Astrocyte (in vitro differentiated cells and primary cell): ENCODE results near the gene SFTPB. TPM values are rescaled to one million over a fixed set of nuclear protein-coding genes. Genes with fewer than 3 reads are reported as not detected.

ENCODE experiments used
- DNase-seq: peaks from one replicate; pipeline ENCODE4 v3.0.0-alpha.2; 2010; ENCODE audit warnings: low read depth
- FAIRE-seq: peaks from 2 replicates; lab custom pipeline; 2011; peaks lifted over from hg19 to GRCh38; lab: Jason Lieb, UNC
- H2AFZ ChIP-seq: 2 replicates; pipeline ENCODE4 v1.6.0; 2012; ENCODE audit warnings: low read depth, low read length, inconsistent platforms
- H3K27ac ChIP-seq: 2 replicates; pipeline ENCODE4 v1.5.1; 2011; ENCODE audit warnings: low read depth, low read length, inconsistent platforms
- H3K27me3 ChIP-seq: 2 replicates; pipeline ENCODE4 v1.6.0; 2011; ENCODE audit warnings: low read length, inconsistent platforms; ENCODE audit not compliant: insufficient read depth
- H3K36me3 ChIP-seq: 2 replicates; pipeline ENCODE4 v1.5.1; 2011; ENCODE audit warnings: low read length, inconsistent platforms; ENCODE audit not compliant: insufficient read depth
- H3K4me1 ChIP-seq: 2 replicates; pipeline ENCODE4 v1.5.1; 2011; ENCODE audit warnings: low read length, inconsistent platforms; ENCODE audit not compliant: insufficient read depth
- H3K4me2 ChIP-seq: 2 replicates; pipeline ENCODE4 v1.6.0; 2012; ENCODE audit warnings: low read length, inconsistent platforms
- H3K4me3 ChIP-seq: 2 replicates; pipeline ENCODE4 v1.5.1; 2011; ENCODE audit warnings: low read depth, mild to moderate bottlenecking, low read length, inconsistent platforms; ENCODE audit not compliant: insufficient read depth
- H3K79me2 ChIP-seq: 2 replicates; pipeline ENCODE4 v1.6.0; 2012; ENCODE audit warnings: mild to moderate bottlenecking, low read length, inconsistent platforms; ENCODE audit not compliant: insufficient read depth
- H3K9ac ChIP-seq: 2 replicates; pipeline ENCODE4 v1.6.0; 2012; ENCODE audit warnings: mild to moderate bottlenecking, low read length, inconsistent platforms
- H3K9me3 ChIP-seq: 2 replicates; pipeline ENCODE4 v1.5.1; 2012; ENCODE audit warnings: low read depth, mild to moderate bottlenecking, low read length, inconsistent platforms; ENCODE audit not compliant: insufficient read depth
- H4K20me1 ChIP-seq: 2 replicates; pipeline ENCODE4 v1.6.0; 2012; ENCODE audit warnings: low read length, inconsistent platforms; ENCODE audit not compliant: insufficient read depth
- H3K27ac Mint-ChIP-seq: one replicate; pipeline ENCODE4 v1.8.0; 2021; ENCODE audit warnings: mild to moderate bottlenecking, mixed read lengths; ENCODE audit not compliant: unreplicated experiment
- H3K27me3 Mint-ChIP-seq: one replicate; pipeline ENCODE4 v1.8.0; 2021; ENCODE audit warnings: low read depth, mixed read lengths; ENCODE audit not compliant: unreplicated experiment
- H3K36me3 Mint-ChIP-seq: one replicate; pipeline ENCODE4 v1.8.0; 2021; ENCODE audit warnings: low read depth, mixed read lengths; ENCODE audit not compliant: unreplicated experiment
- H3K4me1 Mint-ChIP-seq: one replicate; pipeline ENCODE4 v1.8.0; 2021; ENCODE audit warnings: low read depth, mixed read lengths; ENCODE audit not compliant: unreplicated experiment
- H3K4me3 Mint-ChIP-seq: one replicate; pipeline ENCODE4 v1.8.0; 2021; ENCODE audit warnings: mild to moderate bottlenecking, moderate library complexity, mixed read lengths; ENCODE audit not compliant: unreplicated experiment
- H3K9me3 Mint-ChIP-seq: one replicate; pipeline ENCODE4 v1.8.0; 2021; ENCODE audit warnings: mild to moderate bottlenecking, mixed read lengths; ENCODE audit not compliant: unreplicated experiment
- EZH2 ChIP-seq: IDR thresholded peaks from 2 replicates; pipeline ENCODE4 v1.6.1; 2012; ENCODE audit warnings: mild to moderate bottlenecking, low read length, inconsistent platforms; ENCODE audit not compliant: insufficient read depth
- total RNA-seq: library from RNA; stranded (reverse); gene quantifications from 2 replicates; pipeline ENCODE4 v1.2.1, GENCODE V29; 2021
- TF ChIP-seq, protein P1 (sequence below): IDR thresholded peaks from 2 replicates; pipeline ENCODE4 v1.5.1; 2011; ENCODE audit warnings: low read depth, mild to moderate bottlenecking, inconsistent platforms, low read length, moderate library complexity; ENCODE audit not compliant: insufficient read depth

SFTPB gene
- total RNA-seq, 1 donor from 2014 or later: not detected

GRCh38 chr2:85711578-85712060 lies 43.6 kb upstream of the SFTPB start:
- H3K4me2 ChIP-seq: no peak overlapping the region
- no peaks in the 10 kb centered on the region for H3K79me2 ChIP-seq
- Mint-ChIP-seq H3K4me1 (peaks cover 9% of the 10 kb centered on the region), H3K4me3 (no peak overlapping the region), H3K36me3 (peaks cover 2% of the 10 kb centered on the region), H3K27me3 (peaks cover 36% of the 10 kb centered on the region), H3K27ac (no peak overlapping the region), H3K9me3 (no peaks in the 10 kb centered on the region)
- H3K4me3 ChIP-seq: no peak overlapping the region
- no peak for FAIRE-seq
- no peak for DNase-seq
- no peaks in the 10 kb centered on the region for H4K20me1 ChIP-seq
- no peak overlapping the region for H3K9ac ChIP-seq
- no peak overlapping the region for H3K27ac ChIP-seq
- H3K36me3 ChIP-seq: no peaks in the 10 kb centered on the region
- TF ChIP-seq EZH2: no peak
- TF ChIP-seq, protein P1, sequence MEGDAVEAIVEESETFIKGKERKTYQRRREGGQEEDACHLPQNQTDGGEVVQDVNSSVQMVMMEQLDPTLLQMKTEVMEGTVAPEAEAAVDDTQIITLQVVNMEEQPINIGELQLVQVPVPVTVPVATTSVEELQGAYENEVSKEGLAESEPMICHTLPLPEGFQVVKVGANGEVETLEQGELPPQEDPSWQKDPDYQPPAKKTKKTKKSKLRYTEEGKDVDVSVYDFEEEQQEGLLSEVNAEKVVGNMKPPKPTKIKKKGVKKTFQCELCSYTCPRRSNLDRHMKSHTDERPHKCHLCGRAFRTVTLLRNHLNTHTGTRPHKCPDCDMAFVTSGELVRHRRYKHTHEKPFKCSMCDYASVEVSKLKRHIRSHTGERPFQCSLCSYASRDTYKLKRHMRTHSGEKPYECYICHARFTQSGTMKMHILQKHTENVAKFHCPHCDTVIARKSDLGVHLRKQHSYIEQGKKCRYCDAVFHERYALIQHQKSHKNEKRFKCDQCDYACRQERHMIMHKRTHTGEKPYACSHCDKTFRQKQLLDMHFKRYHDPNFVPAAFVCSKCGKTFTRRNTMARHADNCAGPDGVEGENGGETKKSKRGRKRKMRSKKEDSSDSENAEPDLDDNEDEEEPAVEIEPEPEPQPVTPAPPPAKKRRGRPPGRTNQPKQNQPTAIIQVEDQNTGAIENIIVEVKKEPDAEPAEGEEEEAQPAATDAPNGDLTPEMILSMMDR: no peak
- H2AFZ ChIP-seq: no peak overlapping the region
- no peaks in the 10 kb centered on the region for H3K9me3 ChIP-seq
- H3K4me1 ChIP-seq: peaks cover 4% of the 10 kb centered on the region
- peaks cover 8% of the 10 kb centered on the region for H3K27me3 ChIP-seq

DNA sequence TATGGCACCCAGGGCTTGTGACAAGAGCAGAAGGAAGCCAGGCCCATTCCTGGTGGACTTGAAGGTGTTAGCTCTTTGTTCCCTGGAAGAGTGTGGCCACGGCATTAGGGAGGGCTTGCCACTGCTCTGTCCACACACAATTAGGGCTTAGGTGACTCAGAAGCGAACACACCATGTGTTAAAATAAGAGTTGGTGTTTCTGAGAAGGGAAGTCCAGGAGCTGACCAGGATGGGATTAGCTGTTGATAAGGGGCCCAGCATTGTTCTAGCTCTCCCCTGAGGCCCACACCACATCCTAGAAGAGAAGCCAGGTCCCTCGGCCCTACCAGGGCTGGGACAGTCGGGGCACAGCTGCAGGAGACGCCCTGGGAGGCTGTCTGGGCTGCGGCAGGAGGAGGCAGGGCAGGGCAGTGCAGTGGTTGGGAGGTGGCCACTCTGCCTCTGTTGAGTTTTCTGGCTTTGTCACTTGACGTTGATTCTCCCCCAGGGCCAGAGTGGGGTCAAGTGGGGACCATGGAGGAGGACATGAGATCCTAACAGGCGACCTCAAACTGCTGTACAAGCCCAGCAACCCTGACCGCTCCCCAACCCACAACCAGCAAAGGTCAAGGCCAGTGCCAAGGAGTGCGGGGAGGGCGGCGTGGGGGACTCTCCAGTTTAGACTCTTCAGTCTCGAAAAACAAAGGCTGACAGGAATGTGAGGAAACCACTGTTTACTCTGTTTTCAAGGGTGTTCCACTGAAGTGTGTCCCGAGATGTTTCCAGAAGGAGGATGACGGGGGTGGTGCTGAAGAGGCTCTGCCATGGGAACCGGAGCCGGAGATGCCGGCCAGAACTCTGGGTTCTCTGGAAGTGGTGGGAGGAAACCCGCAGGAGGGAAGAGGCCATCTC lies 42.9 kb upstream of the SFTPB start:
- peaks cover 8% of the 10 kb centered on the region for H3K27me3 ChIP-seq
- H3K4me2 ChIP-seq: no peak overlapping the region
- H2AFZ ChIP-seq: no peak overlapping the region
- H4K20me1 ChIP-seq: no peaks in the 10 kb centered on the region
- peaks cover 31% of the 10 kb centered on the region for H3K27me3 Mint-ChIP-seq
- no peak overlapping the region for H3K9ac ChIP-seq
- DNase-seq (peak; percentile 42), FAIRE-seq (no peak)
- H3K4me1 ChIP-seq: peaks cover 6% of the 10 kb centered on the region
- peaks cover 10% of the 10 kb centered on the region for H3K4me1 Mint-ChIP-seq
- H3K9me3 ChIP-seq: no peaks in the 10 kb centered on the region
- H3K36me3 ChIP-seq: no peaks in the 10 kb centered on the region
- H3K9me3 Mint-ChIP-seq: no peaks in the 10 kb centered on the region
- TF ChIP-seq EZH2: no peak
- TF ChIP-seq, protein P1: no peak
- no peak overlapping the region for H3K4me3 ChIP-seq
- peak overlapping the region; percentile 47 for H3K27ac Mint-ChIP-seq
- no peak overlapping the region for H3K4me3 Mint-ChIP-seq
- no peak overlapping the region for H3K27ac ChIP-seq
- H3K79me2 ChIP-seq: no peaks in the 10 kb centered on the region
- peaks cover under 1% of the 10 kb centered on the region for H3K36me3 Mint-ChIP-seq

GRCh38 chr2:85709401-85709811 lies 41.4 kb upstream of the SFTPB start:
- peaks cover 22% of the 10 kb centered on the region for H3K4me1 Mint-ChIP-seq
- H2AFZ ChIP-seq: no peak overlapping the region
- FAIRE-seq: no peak

More at GRCh38 chr2:85709401-85709811, 41.4 kb upstream of the SFTPB start:
- Histone ChIP-seq H3K9me3 (no peaks in the 10 kb centered on the region), H3K4me3 (no peak overlapping the region), H3K27ac (no peak overlapping the region), H3K4me1 (peaks cover 18% of the 10 kb centered on the region), H3K9ac (no peak overlapping the region), H4K20me1 (no peaks in the 10 kb centered on the region), H3K27me3 (peaks cover 8% of the 10 kb centered on the region), H3K36me3 (no peaks in the 10 kb centered on the region), H3K79me2 (no peaks in the 10 kb centered on the region), H3K4me2 (no peak overlapping the region)
- Mint-ChIP-seq H3K27ac (no peak overlapping the region), H3K9me3 (no peaks in the 10 kb centered on the region), H3K4me3 (no peak overlapping the region), H3K36me3 (no peaks in the 10 kb centered on the region), H3K27me3 (peaks cover 25% of the 10 kb centered on the region)
- TF ChIP-seq, protein P1: no peak
- no peak for TF ChIP-seq EZH2
- DNase-seq: no peak
